Activated T-cell treated with anti-CD3 and anti-CD28 coated beads, Interleukin-2, amount 50 U/mL, for 24 hours (primary cell): ENCODE data around the gene PKIB.
"Not testable (repeated sequence)": the region's sequence is repeated elsewhere in the genome, so short reads cannot be mapped to it uniquely, and the experiment has no call there.

Experiments
- DNase-seq: peaks from one replicate; pipeline ENCODE4 v3.0.0-alpha.2; 2020
- H3K27ac Mint-ChIP-seq: 2 replicates; pipeline ENCODE4 v1.8.0; 2020; ENCODE audit warnings: mild to moderate bottlenecking, mixed read lengths
- H3K27me3 Mint-ChIP-seq: 2 replicates; pipeline ENCODE4 v1.8.0; 2020; ENCODE audit warnings: mixed read lengths
- H3K36me3 Mint-ChIP-seq: 2 replicates; pipeline ENCODE4 v1.8.0; 2020; ENCODE audit warnings: low read depth, mixed read lengths
- H3K4me1 Mint-ChIP-seq: 2 replicates; pipeline ENCODE4 v1.8.0; 2020; ENCODE audit warnings: low read depth, mixed read lengths
- H3K4me3 Mint-ChIP-seq: 2 replicates; pipeline ENCODE4 v1.8.0; 2020; ENCODE audit warnings: mild to moderate bottlenecking, moderate library complexity, mixed read lengths
- H3K9me3 Mint-ChIP-seq: 2 replicates; pipeline ENCODE4 v1.8.0; 2020; ENCODE audit warnings: mixed read lengths

The PKIB gene

GRCh38 chr6:122609881-122610689 lies at the start of gene PKIB:
Gene PKIB (plus strand): TSS chr6:122610405. CDS start chr6:122717795, 107,390 bp downstream.
- Mint-ChIP-seq H3K4me1 (peaks cover 20% of the 10 kb centered on the region), H3K36me3 (no peaks in the 10 kb centered on the region), H3K27me3 (peaks cover 52% of the 10 kb centered on the region), H3K4me3 (peak within 1 kb of the TSS; percentile 77), H3K27ac (peak within 1 kb of the TSS; percentile 45), H3K9me3 (no peaks in the 10 kb centered on the region)
- peak; percentile 61 for DNase-seq

- H3K36me3 Mint-ChIP-seq = no peaks in the 10 kb centered on the region
- DNase-seq = no peak
- peaks cover 18% of the 10 kb centered on the region for H3K9me3 Mint-ChIP-seq
- no peak overlapping the region for H3K4me3 Mint-ChIP-seq
- no peak overlapping the region for H3K27ac Mint-ChIP-seq
- H3K27me3 Mint-ChIP-seq = peaks cover 10% of the 10 kb centered on the region
- H3K4me1 Mint-ChIP-seq = no peaks in the 10 kb centered on the region
Observed at GRCh38 chr6:122563364-122564052, 46.7 kb upstream of the PKIB start.

- Mint-ChIP-seq H3K4me3 (no peak overlapping the region), H3K9me3 (peaks cover 14% of the 10 kb centered on the region), H3K4me1 (no peaks in the 10 kb centered on the region)
Observed at GRCh38 chr6:122564230-122564629, 46.0 kb upstream of the PKIB start.

GRCh38 chr6:122565708-122566107 lies 44.5 kb upstream of the PKIB start:
- no peaks in the 10 kb centered on the region for H3K36me3 Mint-ChIP-seq

More at GRCh38 chr6:122564230-122564629, 46.0 kb upstream of the PKIB start:
- no peak overlapping the region for H3K27ac Mint-ChIP-seq
- H3K27me3 Mint-ChIP-seq = peaks cover 11% of the 10 kb centered on the region
- DNase-seq = no peak
- H3K36me3 Mint-ChIP-seq = no peaks in the 10 kb centered on the region

GRCh38 chr6:122567034-122567433 lies 43.2 kb upstream of the PKIB start:
- Mint-ChIP-seq H3K36me3 (no peaks in the 10 kb centered on the region), H3K27ac (no peak overlapping the region), H3K4me1 (peaks cover 4% of the 10 kb centered on the region), H3K27me3 (peaks cover 18% of the 10 kb centered on the region), H3K9me3 (peaks cover 16% of the 10 kb centered on the region), H3K4me3 (no peak overlapping the region)
- no peak for DNase-seq

More at GRCh38 chr6:122565708-122566107, 44.5 kb upstream of the PKIB start:
- H3K27me3 Mint-ChIP-seq = peaks cover 18% of the 10 kb centered on the region
- DNase-seq = no peak
- H3K9me3 Mint-ChIP-seq = peaks cover 14% of the 10 kb centered on the region
- H3K4me3 Mint-ChIP-seq = no peak overlapping the region
- no peak overlapping the region for H3K27ac Mint-ChIP-seq
- H3K4me1 Mint-ChIP-seq = no peaks in the 10 kb centered on the region

- H3K4me1 Mint-ChIP-seq = peaks cover 4% of the 10 kb centered on the region
- DNase-seq = no peak
- H3K4me3 Mint-ChIP-seq = no peak overlapping the region
- no peaks in the 10 kb centered on the region for H3K36me3 Mint-ChIP-seq
- peaks cover 11% of the 10 kb centered on the region for H3K27me3 Mint-ChIP-seq
- H3K9me3 Mint-ChIP-seq = peaks cover 8% of the 10 kb centered on the region
- H3K27ac Mint-ChIP-seq = no peak overlapping the region
Observed at GRCh38 chr6:122568350-122568749, 41.9 kb upstream of the PKIB start.

GRCh38 chr6:122568797-122569221 lies 41.4 kb upstream of the PKIB start:
- no peak for DNase-seq
- no peak overlapping the region for H3K27ac Mint-ChIP-seq
- H3K27me3 Mint-ChIP-seq = peaks cover 11% of the 10 kb centered on the region
- H3K4me1 Mint-ChIP-seq = peaks cover 4% of the 10 kb centered on the region
- H3K9me3 Mint-ChIP-seq = peaks cover 11% of the 10 kb centered on the region
- no peaks in the 10 kb centered on the region for H3K36me3 Mint-ChIP-seq
- H3K4me3 Mint-ChIP-seq = no peak overlapping the region

- Mint-ChIP-seq H3K4me3 (no peak overlapping the region), H3K9me3 (peaks cover 14% of the 10 kb centered on the region), H3K27ac (no peak overlapping the region), H3K4me1 (peaks cover 4% of the 10 kb centered on the region), H3K36me3 (no peaks in the 10 kb centered on the region), H3K27me3 (peaks cover 11% of the 10 kb centered on the region)
- no peak for DNase-seq
Observed at GRCh38 chr6:122569230-122569771, 40.9 kb upstream of the PKIB start.

GRCh38 chr6:122571888-122572287 lies 38.3 kb upstream of the PKIB start:
- H3K36me3 Mint-ChIP-seq = no peaks in the 10 kb centered on the region
- no peak overlapping the region for H3K4me3 Mint-ChIP-seq
- H3K27me3 Mint-ChIP-seq = peaks cover 11% of the 10 kb centered on the region
- no peak for DNase-seq
- H3K4me1 Mint-ChIP-seq = peaks cover 4% of the 10 kb centered on the region
- H3K9me3 Mint-ChIP-seq = peaks cover 29% of the 10 kb centered on the region
- no peak overlapping the region for H3K27ac Mint-ChIP-seq

- Mint-ChIP-seq H3K9me3 (peaks cover 41% of the 10 kb centered on the region), H3K27ac (no peak overlapping the region), H3K27me3 (no peaks in the 10 kb centered on the region), H3K36me3 (no peaks in the 10 kb centered on the region), H3K4me1 (peaks cover under 1% of the 10 kb centered on the region), H3K4me3 (no peak overlapping the region)
- no peak for DNase-seq
Observed at GRCh38 chr6:122576888-122577287, 33.3 kb upstream of the PKIB start.

GRCh38 chr6:122578961-122579360 lies 31.2 kb upstream of the PKIB start:
- DNase-seq = no peak
- H3K36me3 Mint-ChIP-seq = no peaks in the 10 kb centered on the region
- no peak overlapping the region for H3K27ac Mint-ChIP-seq
- H3K9me3 Mint-ChIP-seq = peaks cover 32% of the 10 kb centered on the region
- no peak overlapping the region for H3K4me3 Mint-ChIP-seq
- H3K27me3 Mint-ChIP-seq = no peaks in the 10 kb centered on the region
- no peaks in the 10 kb centered on the region for H3K4me1 Mint-ChIP-seq

- H3K9me3 Mint-ChIP-seq = peaks cover 17% of the 10 kb centered on the region
- no peaks in the 10 kb centered on the region for H3K4me1 Mint-ChIP-seq
- H3K27me3 Mint-ChIP-seq = no peaks in the 10 kb centered on the region
- no peak for DNase-seq
- no peak overlapping the region for H3K27ac Mint-ChIP-seq
- H3K4me3 Mint-ChIP-seq = no peak overlapping the region
- H3K36me3 Mint-ChIP-seq = no peaks in the 10 kb centered on the region
Observed at GRCh38 chr6:122580737-122581136, 29.5 kb upstream of the PKIB start.

GRCh38 chr6:122589115-122589514 lies 21.1 kb upstream of the PKIB start:
- Mint-ChIP-seq H3K4me3 (no peak overlapping the region), H3K36me3 (no peaks in the 10 kb centered on the region), H3K27me3 (peaks cover 5% of the 10 kb centered on the region), H3K4me1 (no peaks in the 10 kb centered on the region), H3K27ac (no peak overlapping the region), H3K9me3 (no peaks in the 10 kb centered on the region)
- DNase-seq = no peak

GRCh38 chr6:122598295-122598694 lies 11.9 kb upstream of the PKIB start:
- not testable (repeated sequence) for H3K4me3 Mint-ChIP-seq, H3K27ac Mint-ChIP-seq, H3K4me1 Mint-ChIP-seq, DNase-seq, H3K36me3 Mint-ChIP-seq, H3K27me3 Mint-ChIP-seq, H3K9me3 Mint-ChIP-seq

- Mint-ChIP-seq H3K4me3 (no peak overlapping the region), H3K27ac (no peak overlapping the region), H3K9me3 (no peaks in the 10 kb centered on the region), H3K27me3 (peaks cover 20% of the 10 kb centered on the region), H3K4me1 (peaks cover 4% of the 10 kb centered on the region), H3K36me3 (no peaks in the 10 kb centered on the region)
- no peak for DNase-seq
Observed at GRCh38 chr6:122604676-122605075, 5.5 kb upstream of the PKIB start.
